ENCODE data around the gene BTN3A1. TPM values are rescaled to one million over a fixed set of nuclear protein-coding genes. Genes with fewer than 3 reads are reported as not detected.

BTN3A1 gene
- polyA plus RNA-seq, 1 donor from 2014 or later = 38.2 TPM

DNA sequence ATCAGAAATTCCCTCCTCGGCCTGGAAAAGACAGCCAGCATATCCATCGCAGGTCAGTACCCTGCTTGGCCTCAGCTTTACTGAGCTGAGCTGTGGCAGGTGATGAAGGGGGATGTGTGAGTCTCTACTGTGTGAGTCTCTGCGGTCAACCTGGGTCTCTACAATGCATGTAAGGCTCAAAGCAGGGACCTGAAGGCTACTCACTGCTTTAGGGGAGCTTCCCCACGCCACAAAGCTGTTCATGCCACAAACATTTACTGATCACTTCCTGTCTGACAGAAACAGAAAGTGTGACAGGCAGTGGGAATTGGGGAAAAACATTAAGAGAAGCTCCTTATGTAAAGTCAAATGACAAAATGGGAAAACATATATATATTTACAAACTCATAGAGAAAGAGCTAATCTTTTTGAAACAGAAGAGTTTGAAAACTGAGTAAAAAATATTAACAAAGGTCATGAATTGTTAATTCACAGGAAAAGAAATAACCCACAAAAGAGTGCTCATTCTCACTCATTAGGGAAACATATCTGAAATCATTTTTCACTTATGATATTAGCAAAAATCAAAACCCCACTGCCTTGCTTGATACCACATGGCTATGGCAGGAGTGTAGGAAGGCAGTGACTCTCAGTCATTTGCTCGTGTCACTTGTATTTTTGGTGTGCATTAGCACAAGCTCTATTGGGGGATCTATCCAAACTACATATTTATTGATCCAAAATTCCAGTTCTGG, 44.0 kb downstream of the BTN3A1 start:
- no peaks in the 10 kb centered on the region for H4K20me1 ChIP-seq (ENCODE audit: insufficient read depth)
- TF ChIP-seq TAF1 (IDR thresholded peaks at IDR 0.05; ENCODE audit: low read depth) (no peak), SMC3 (conservative IDR thresholded peaks at IDR 0.05; ENCODE audit: poor library complexity) (no peak), EP300 (conservative IDR thresholded peaks at IDR 0.05; ENCODE audit: poor library complexity, severe bottlenecking) (no peak), RAD21 (conservative IDR thresholded peaks at IDR 0.05) (no peak), MXI1 (conservative IDR thresholded peaks at IDR 0.05; ENCODE audit: poor library complexity, severe bottlenecking) (no peak), POLR2AphosphoS5 (IDR thresholded peaks at IDR 0.05) (no peak), EZH2 (IDR thresholded peaks at IDR 0.05; ENCODE audit: borderline replicate concordance, insufficient read depth, low read length, poor library complexity, severe bottlenecking) (no peak), REST (IDR thresholded peaks at IDR 0.05; ENCODE audit: borderline replicate concordance) (no peak)
- TF ChIP-seq, protein P1, sequence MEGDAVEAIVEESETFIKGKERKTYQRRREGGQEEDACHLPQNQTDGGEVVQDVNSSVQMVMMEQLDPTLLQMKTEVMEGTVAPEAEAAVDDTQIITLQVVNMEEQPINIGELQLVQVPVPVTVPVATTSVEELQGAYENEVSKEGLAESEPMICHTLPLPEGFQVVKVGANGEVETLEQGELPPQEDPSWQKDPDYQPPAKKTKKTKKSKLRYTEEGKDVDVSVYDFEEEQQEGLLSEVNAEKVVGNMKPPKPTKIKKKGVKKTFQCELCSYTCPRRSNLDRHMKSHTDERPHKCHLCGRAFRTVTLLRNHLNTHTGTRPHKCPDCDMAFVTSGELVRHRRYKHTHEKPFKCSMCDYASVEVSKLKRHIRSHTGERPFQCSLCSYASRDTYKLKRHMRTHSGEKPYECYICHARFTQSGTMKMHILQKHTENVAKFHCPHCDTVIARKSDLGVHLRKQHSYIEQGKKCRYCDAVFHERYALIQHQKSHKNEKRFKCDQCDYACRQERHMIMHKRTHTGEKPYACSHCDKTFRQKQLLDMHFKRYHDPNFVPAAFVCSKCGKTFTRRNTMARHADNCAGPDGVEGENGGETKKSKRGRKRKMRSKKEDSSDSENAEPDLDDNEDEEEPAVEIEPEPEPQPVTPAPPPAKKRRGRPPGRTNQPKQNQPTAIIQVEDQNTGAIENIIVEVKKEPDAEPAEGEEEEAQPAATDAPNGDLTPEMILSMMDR (IDR thresholded peaks at IDR 0.05; ENCODE audit: poor library complexity, severe bottlenecking) = no peak
- H3K9me2 ChIP-seq (ENCODE audit: insufficient read depth, low read length) = no peaks in the 10 kb centered on the region
- no peak overlapping the region for H2AFZ ChIP-seq (ENCODE audit: low read depth, low read length)
- H3K4me2 ChIP-seq (ENCODE audit: low read length) = no peak overlapping the region
- no peaks in the 10 kb centered on the region for H3K27me3 ChIP-seq (ENCODE audit: insufficient read depth, low read depth, low read length)
- no peak overlapping the region for H3K4me3 ChIP-seq (ENCODE audit: low read length)
- H3K9ac ChIP-seq (ENCODE audit: low read length) = no peak overlapping the region
- no peaks in the 10 kb centered on the region for H3K79me2 ChIP-seq (replicated peaks; ENCODE audit: insufficient read depth, low read length)
- no peaks in the 10 kb centered on the region for H3F3A ChIP-seq (ENCODE audit: insufficient read depth, low read length, poor library complexity, severe bottlenecking)
- H3K27ac ChIP-seq (ENCODE audit: low read length) = no peak overlapping the region
- no peaks in the 10 kb centered on the region for H3K36me3 ChIP-seq (ENCODE audit: insufficient read depth, low read length)
- no peaks in the 10 kb centered on the region for H3K9me3 ChIP-seq (ENCODE audit: low read length)

DNA sequence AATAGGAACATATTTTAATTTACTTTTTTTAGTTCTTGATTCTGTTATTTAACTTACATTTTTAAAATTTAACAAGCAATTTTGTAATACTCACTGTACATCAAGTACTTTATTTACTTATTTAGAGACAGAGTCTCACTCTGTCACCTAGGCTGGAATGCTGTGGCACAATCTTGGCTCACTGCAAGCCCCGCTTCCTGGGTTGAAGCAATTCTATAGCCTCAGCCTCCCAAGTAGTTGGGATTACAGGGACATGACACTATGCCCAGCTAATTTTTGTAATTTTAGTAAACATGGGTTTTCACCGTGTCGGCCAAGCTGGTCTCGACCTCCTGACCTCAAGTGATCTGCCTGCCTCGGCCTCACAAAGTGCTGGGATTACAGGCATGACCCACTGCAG, 45.2 kb downstream of the BTN3A1 start:
- H2AFZ ChIP-seq (ENCODE audit: low read depth, low read length) = no peak overlapping the region
- no peaks in the 10 kb centered on the region for H3K27me3 ChIP-seq (ENCODE audit: insufficient read depth, low read depth, low read length)
- no peaks in the 10 kb centered on the region for H3K79me2 ChIP-seq (replicated peaks; ENCODE audit: insufficient read depth, low read length)
- no peak overlapping the region for H3K9ac ChIP-seq (ENCODE audit: low read length)
- no peak overlapping the region for H3K4me2 ChIP-seq (ENCODE audit: low read length)
- no peak overlapping the region for H3K4me3 ChIP-seq (ENCODE audit: low read length)
- TF ChIP-seq EP300 (conservative IDR thresholded peaks at IDR 0.05; ENCODE audit: poor library complexity, severe bottlenecking) (no peak), MXI1 (conservative IDR thresholded peaks at IDR 0.05; ENCODE audit: poor library complexity, severe bottlenecking) (no peak), TAF1 (IDR thresholded peaks at IDR 0.05; ENCODE audit: low read depth) (no peak), SMC3 (conservative IDR thresholded peaks at IDR 0.05; ENCODE audit: poor library complexity) (no peak), RAD21 (conservative IDR thresholded peaks at IDR 0.05) (no peak)
- H3K9me2 ChIP-seq (ENCODE audit: insufficient read depth, low read length) = no peaks in the 10 kb centered on the region
- H3F3A ChIP-seq (ENCODE audit: insufficient read depth, low read length, poor library complexity, severe bottlenecking) = no peaks in the 10 kb centered on the region
- no peak overlapping the region for H3K27ac ChIP-seq (ENCODE audit: low read length)
- H4K20me1 ChIP-seq (ENCODE audit: insufficient read depth) = no peaks in the 10 kb centered on the region
- no peaks in the 10 kb centered on the region for H3K36me3 ChIP-seq (ENCODE audit: insufficient read depth, low read length)
- no peaks in the 10 kb centered on the region for H3K9me3 ChIP-seq (ENCODE audit: low read length)

Data from neural cell (in vitro differentiated cells).